HL-60 (cell line): ENCODE data around the gene NSL1.

Experiments
- CTCF ChIP-seq: IDR thresholded peaks from one replicate; pipeline ENCODE4 v1.5.1; 2011; ENCODE audit warnings: low read length, control low read depth, inconsistent platforms; ENCODE audit not compliant: insufficient read depth
- REST ChIP-seq: IDR thresholded peaks from 2 replicates; pipeline ENCODE4 v1.6.1; 2012; ENCODE audit warnings: low read depth; ENCODE audit not compliant: insufficient replicate concordance

- TF ChIP-seq CTCF = no peak
- TF ChIP-seq REST = peak; percentile 25
These were observed 53.2 kb downstream of the NSL1 start for GRCh38 chr1:212738330-212738729.
